ENCODE data around the gene FEN1.

DNA sequence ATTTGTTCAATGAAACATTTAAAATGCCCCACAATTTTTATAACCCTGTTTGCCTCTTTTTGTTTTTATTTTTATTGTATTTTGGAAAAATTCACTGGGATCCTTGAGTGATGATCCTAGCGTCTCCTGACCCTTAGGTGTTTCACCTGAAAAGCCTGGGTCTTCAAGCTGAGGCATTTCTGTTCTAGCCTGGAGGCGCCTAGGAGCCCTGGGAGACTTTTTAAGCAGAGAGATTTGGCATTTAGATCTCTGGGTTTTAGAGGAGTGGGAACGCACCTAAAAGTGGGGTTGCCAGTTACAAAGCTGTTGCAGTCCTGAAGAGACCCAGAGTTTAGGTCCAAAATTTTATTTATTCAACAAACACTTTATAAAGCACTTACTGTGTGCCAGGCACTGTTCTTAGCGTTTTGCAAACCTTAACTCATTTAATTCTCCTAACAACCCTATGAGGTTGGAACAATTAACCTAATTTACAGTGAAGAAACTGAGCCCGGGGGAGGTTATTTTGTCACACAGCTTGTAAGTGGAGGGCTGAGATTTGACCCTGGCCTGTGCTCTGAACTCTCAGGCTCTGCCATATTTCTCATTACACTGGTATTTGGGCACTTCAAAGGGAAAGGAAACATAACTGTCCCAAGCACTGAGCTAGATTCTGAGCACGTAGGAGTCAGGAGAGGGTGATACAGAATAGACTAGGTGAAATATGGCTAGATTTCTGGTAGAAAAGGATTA, 24.9 kb downstream of the FEN1 start:
- TF ChIP-seq POLR2AphosphoS5 (IDR thresholded peaks at IDR 0.05; ENCODE audit: insufficient read depth in 1 of 2, low read depth in 1 of 2) (no peak), POLR2A (IDR thresholded peaks at IDR 0.05) (no peak)
- TF ChIP-seq, protein P1, sequence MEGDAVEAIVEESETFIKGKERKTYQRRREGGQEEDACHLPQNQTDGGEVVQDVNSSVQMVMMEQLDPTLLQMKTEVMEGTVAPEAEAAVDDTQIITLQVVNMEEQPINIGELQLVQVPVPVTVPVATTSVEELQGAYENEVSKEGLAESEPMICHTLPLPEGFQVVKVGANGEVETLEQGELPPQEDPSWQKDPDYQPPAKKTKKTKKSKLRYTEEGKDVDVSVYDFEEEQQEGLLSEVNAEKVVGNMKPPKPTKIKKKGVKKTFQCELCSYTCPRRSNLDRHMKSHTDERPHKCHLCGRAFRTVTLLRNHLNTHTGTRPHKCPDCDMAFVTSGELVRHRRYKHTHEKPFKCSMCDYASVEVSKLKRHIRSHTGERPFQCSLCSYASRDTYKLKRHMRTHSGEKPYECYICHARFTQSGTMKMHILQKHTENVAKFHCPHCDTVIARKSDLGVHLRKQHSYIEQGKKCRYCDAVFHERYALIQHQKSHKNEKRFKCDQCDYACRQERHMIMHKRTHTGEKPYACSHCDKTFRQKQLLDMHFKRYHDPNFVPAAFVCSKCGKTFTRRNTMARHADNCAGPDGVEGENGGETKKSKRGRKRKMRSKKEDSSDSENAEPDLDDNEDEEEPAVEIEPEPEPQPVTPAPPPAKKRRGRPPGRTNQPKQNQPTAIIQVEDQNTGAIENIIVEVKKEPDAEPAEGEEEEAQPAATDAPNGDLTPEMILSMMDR (IDR thresholded peaks at IDR 0.05) = no peak

Measured in vagina (tissue), 2 donors.